HepG2 (cell line): ENCODE data around the gene SH3BP5. TPM values are rescaled to one million over a fixed set of nuclear protein-coding genes. Genes with fewer than 3 reads are reported as not detected.
A peak's percentile ranks its signal among the peaks of the same experiment; 100 is the strongest.
"Not testable (repeated sequence)": the region's sequence is repeated elsewhere in the genome, so short reads cannot be mapped to it uniquely, and the experiment has no call there.

Source experiments
- ATAC-seq: fragments of 200-7000 bp; cut with Tn5 transposase; 3 replicates; pipeline ENCODE4 v1.9.1; 2020; ENCODE audit warnings: mild to moderate bottlenecking, moderate library complexity
- BruUV-seq: library from RNA; stranded (reverse); fragments of 400-500 nt; replicated peaks from 2 replicates; lab custom pipeline; 2021; lab: Mats Ljungman, UMichigan
- CTCF ChIA-PET: fragments of 300-600 bp; formaldehyde crosslinking; extraction: SDS; loops from one replicate; lab custom pipeline; 2021; ENCODE audit warnings: low total read pairs, inconsistent platforms, low intra/inter-chr PET ratio; lab: Yijun Ruan, JAX
- POLR2A ChIA-PET: fragments of 350-600 bp; sonication (Branson Sonifier 250); formaldehyde crosslinking; loops from one replicate; lab custom pipeline; 2020; ENCODE audit warnings: antibody characterized with exemption, inconsistent platforms; lab: Yijun Ruan, JAX
- DNase-seq: peaks from one replicate; pipeline ENCODE4 v3.0.0-alpha.2; 2015; ENCODE audit warnings: low spot score
- FAIRE-seq: peaks from 3 replicates; lab custom pipeline; 2011; peaks lifted over from hg19 to GRCh38; lab: Jason Lieb, UNC
- H2AFZ ChIP-seq: one replicate; pipeline ENCODE4 v1.6.1; 2011; ENCODE audit warnings: low read length, inconsistent platforms
- H3K27ac ChIP-seq: fragments of 300-600 bp; 3 replicates; pipeline ENCODE4 v1.8.0; 2011; ENCODE audit warnings: mixed run types, mild to moderate bottlenecking, mixed read lengths, low read length, inconsistent platforms; ENCODE audit not compliant: insufficient read depth; ENCODE audit errors: extremely low read length
- H3K27me3 ChIP-seq, 2 experiments: fragments of 200-600 bp in 1 of 2; 2 replicates in 1 of 2; 3 replicates in 1 of 2; pipeline versions ENCODE4 v1.6.0 to v1.8.0; 2011; ENCODE audit warnings: low read length in 2 of 2, mild to moderate bottlenecking in 2 of 2, moderate library complexity in 2 of 2, inconsistent platforms in 1 of 2; ENCODE audit not compliant: insufficient read depth in 2 of 2, control insufficient read depth in 1 of 2
- H3K36me3 ChIP-seq, 2 experiments: fragments of 200-600 bp in 1 of 2; replicated peaks in 1 of 2; 2 replicates in 1 of 2; 3 replicates in 1 of 2; pipeline versions ENCODE4 v1.5.1 to v1.8.0; 2011; ENCODE audit warnings: low read length in 2 of 2, inconsistent platforms in 1 of 2; ENCODE audit not compliant: insufficient read depth in 2 of 2, control insufficient read depth in 1 of 2
- H3K4me1 ChIP-seq: 2 replicates; pipeline ENCODE4 v1.5.1; 2012; ENCODE audit warnings: low read length, inconsistent platforms; ENCODE audit not compliant: insufficient read depth
- H3K4me2 ChIP-seq: 2 replicates; pipeline ENCODE4 v1.6.0; 2011; ENCODE audit warnings: low read depth, low read length, inconsistent platforms
- H3K4me3 ChIP-seq, 3 experiments: fragments of 200-600 bp in 1 of 3; sonication (generic), shearing (Covaris generic) in 1 of 3; replicated peaks in 1 of 3; 2 replicates each; pipeline ENCODE4 v1.5.1; 2011 to 2016; ENCODE audit warnings: low read length in 3 of 3, inconsistent platforms in 2 of 3, low read depth in 2 of 3, mild to moderate bottlenecking in 2 of 3, control low read depth in 1 of 3, mixed read lengths in 1 of 3; ENCODE audit not compliant: insufficient read depth in 1 of 3
- H3K79me2 ChIP-seq: one replicate; pipeline ENCODE4 v1.6.1; 2011; ENCODE audit warnings: low read length, inconsistent platforms; ENCODE audit not compliant: insufficient read depth
- H3K9ac ChIP-seq: 2 replicates; pipeline ENCODE4 v1.6.0; 2011; ENCODE audit warnings: mild to moderate bottlenecking, low read depth, low read length, inconsistent platforms; ENCODE audit not compliant: insufficient read depth
- H3K9me3 ChIP-seq: 2 replicates; pipeline ENCODE4 v1.5.1; 2012; ENCODE audit warnings: mild to moderate bottlenecking, low read length
- H4K20me1 ChIP-seq: 2 replicates; pipeline ENCODE4 v1.6.0; 2011; ENCODE audit warnings: inconsistent platforms, mild to moderate bottlenecking, low read length, moderate library complexity; ENCODE audit not compliant: insufficient read depth
- ATAD3A ChIP-seq: sonication (generic); formaldehyde crosslinking; IDR thresholded peaks from 2 replicates; pipeline ENCODE4 v1.4.0; 2020; ENCODE audit warnings: missing genetic modification reagents
- CHD2 ChIP-seq: IDR thresholded peaks from 2 replicates; pipeline ENCODE4 v1.6.1; 2011; ENCODE audit warnings: low read depth, low read length, improper control_type of control experiment
- HMG20B ChIP-seq: conservative IDR thresholded peaks from 2 replicates; pipeline ENCODE4 v1.6.1; 2016; ENCODE audit warnings: missing genetic modification reagents, missing compliant biosample characterization
- MAZ ChIP-seq, 2 experiments: sonication (generic) in 1 of 2; formaldehyde crosslinking in 1 of 2; IDR thresholded peaks; 2 replicates each; pipeline versions ENCODE4 v1.5.0 to v1.6.1; 2012 to 2020; ENCODE audit warnings: low read depth in 2 of 2, mild to moderate bottlenecking in 2 of 2, borderline replicate concordance in 1 of 2, improper control_type of control experiment in 1 of 2, low read length in 1 of 2, missing genetic modification reagents in 1 of 2, moderate library complexity in 1 of 2
- NBN ChIP-seq: fragments of 450-650 bp; conservative IDR thresholded peaks from 2 replicates; pipeline ENCODE4 v1.6.1; 2017
- THAP8 ChIP-seq: sonication (generic); formaldehyde crosslinking; IDR thresholded peaks from 2 replicates; pipeline ENCODE4 v1.5.1; 2020; ENCODE audit warnings: missing genetic modification reagents, mild to moderate bottlenecking, borderline replicate concordance
- ZMYM3 ChIP-seq: sonication (generic); formaldehyde crosslinking; IDR thresholded peaks from 2 replicates; pipeline ENCODE4 v1.5.1; 2020; ENCODE audit warnings: mild to moderate bottlenecking, missing genetic modification reagents
- ZNF121 ChIP-seq: sonication (generic); formaldehyde crosslinking; IDR thresholded peaks from 2 replicates; pipeline ENCODE4 v1.5.0; 2020; ENCODE audit warnings: mild to moderate bottlenecking, missing genetic modification reagents
- ZNF549 ChIP-seq: sonication (generic); formaldehyde crosslinking; IDR thresholded peaks from 2 replicates; pipeline ENCODE4 v1.5.0; 2020; ENCODE audit warnings: missing genetic modification reagents
- ZNF709 ChIP-seq: sonication (generic); formaldehyde crosslinking; IDR thresholded peaks from 2 replicates; pipeline ENCODE4 v1.5.0; 2020; ENCODE audit warnings: mild to moderate bottlenecking, missing genetic modification reagents
- ZXDC ChIP-seq: sonication (generic); formaldehyde crosslinking; IDR thresholded peaks from 2 replicates; pipeline ENCODE4 v1.5.0; 2020; ENCODE audit warnings: mild to moderate bottlenecking, missing genetic modification reagents
- WGBS: methylation state at CpG from one replicate; pipeline ENCODE4 v1.1.6; 2017; ENCODE audit warnings: low lambda C conversion rate; 5-methylcytosine and 5-hydroxymethylcytosine counted together
- in situ Hi-C: cut with HindIII; loops from 2 replicates; pipeline ENCODE4 v1.10.0; 2017; ENCODE audit warnings: low pct_unique_long_range_greater_than_20kb; ENCODE audit not compliant: extremely low pct_ligation_motif_present
- intact Hi-C: fragments of 100-400 bp; cut with micrococcal nuclease; formaldehyde crosslinking; loops from one replicate; pipeline ENCODE4 v1.10.0; 2022; ENCODE audit not compliant: unreplicated experiment
- polyA plus RNA-seq, 8 experiments: library from polyadenylated mRNA; depleted of rRNA in 3 of 8; stranded (reverse) in 7 of 8; unstranded in 1 of 8; fragments of >200 nt; fragmentation: Illumina TruSeq in 4 of 8; extraction: Trizol in 4 of 8; gene quantifications; 2 replicates each; pipeline versions ENCODE4 v1.2.1 to v1.2.3, GENCODE V29; 2011 to 2016; ENCODE audit warnings: low read depth in 4 of 8, missing spikeins in 1 of 8, mixed read lengths in 1 of 8; ENCODE audit not compliant: insufficient read depth in 1 of 8
- total RNA-seq, 5 experiments: library from RNA; depleted of rRNA; stranded (reverse); fragments of >200 nt; fragmentation: Illumina TruSeq; extraction: Trizol; gene quantifications; 2 replicates each; pipeline ENCODE4 v1.2.3, GENCODE V29; 2016; ENCODE audit warnings: low read depth in 1 of 5

The SH3BP5 gene
- total and polyA plus RNA-seq, 2 of the 13 experiments (the other 11 are each of a cell fraction or from before 2014, with no cell fraction given) = 0.09 to 0.16 TPM

- TF ChIP-seq THAP8 (CRISPR knock-in tag) = no peak
- no peak for TF ChIP-seq ATAD3A (CRISPR knock-in tag)
- no peak for TF ChIP-seq ZNF709 (CRISPR knock-in tag)
- TF ChIP-seq NBN = no peak
- TF ChIP-seq MAZ (IDR thresholded peaks at IDR 0.05; ENCODE audit: borderline replicate concordance, low read depth, low read length) = no peak
- TF ChIP-seq MAZ (CRISPR knock-in tag; IDR thresholded peaks at IDR 0.05; ENCODE audit: low read depth) = no peak
- no peak for TF ChIP-seq ZXDC (CRISPR knock-in tag)
- TF ChIP-seq HMG20B = no peak
Measured at GRCh38 chr3:15360788-15361493, 28.6 kb upstream of the SH3BP5 start (continued).

GRCh38 chr3:15359677-15360397 is 27.5 kb upstream of the SH3BP5 start:
- TF ChIP-seq ZNF549 (CRISPR knock-in tag) (no peak), ZMYM3 (CRISPR knock-in tag) (no peak), ZNF121 (0 out of 2 replicates have a peak, but pooled peaks have one; percentile 26), CHD2 (no peak)
- Histone ChIP-seq H3K79me2 (no peaks in the 10 kb centered on the region), H3K27me3 (no peaks in the 10 kb centered on the region), H3K27ac (no peak overlapping the region), H3K36me3 (no peaks in the 10 kb centered on the region), H4K20me1 (no peaks in the 10 kb centered on the region), H3K4me2 (no peak overlapping the region), H3K9me3 (no peaks in the 10 kb centered on the region), H2AFZ (no peak overlapping the region), H3K9ac (no peak overlapping the region), H3K4me3 (no peak overlapping the region), H3K4me1 (peaks cover 21% of the 10 kb centered on the region)
- FAIRE-seq (no peak), DNase-seq (no peak), ATAC-seq (no peak)
- BruUV-seq = no TSS peak
- CTCF ChIA-PET = no interaction called here
- POLR2A ChIA-PET = no interaction called here
- intact Hi-C loops = no loop called here
- 45% methylated on average over 6 of the region's 6 CpGs for WGBS
- in situ Hi-C loops = no loop called here

GRCh38 chr3:15356651-15357061 is 24.3 kb upstream of the SH3BP5 start:
- not testable (repeated sequence) for H3K9me3 ChIP-seq, FAIRE-seq

More at GRCh38 chr3:15356651-15357061, 24.3 kb upstream of the SH3BP5 start:
- CTCF ChIA-PET, BruUV-seq, H4K20me1 ChIP-seq, H3K4me1 ChIP-seq, H3K27me3 ChIP-seq, H3K27ac ChIP-seq, H3K9ac ChIP-seq, intact Hi-C loops, H2AFZ ChIP-seq, DNase-seq, ATAC-seq, POLR2A ChIA-PET, H3K36me3 ChIP-seq, in situ Hi-C loops, H3K79me2 ChIP-seq, H3K4me2 ChIP-seq, H3K4me3 ChIP-seq: not testable (repeated sequence)
- WGBS = 65% methylated on average over 5 of the region's 5 CpGs
